ENCODE data around the gene VAMP8.
"Not testable (repeated sequence)": the region's sequence is repeated elsewhere in the genome, so short reads cannot be mapped to it uniquely, and the experiment has no call there.

Gene VAMP8

GRCh38 chr2:85579266-85579935, 2.0 kb downstream of the VAMP8 start:
- DNase-seq (ENCODE audit: low read depth) = no peak

- no peak for DNase-seq (ENCODE audit: low read depth)
Measured at GRCh38 chr2:85580206-85580605, 2.8 kb downstream of the VAMP8 start.

- no peak for DNase-seq (ENCODE audit: low read depth)
Measured at GRCh38 chr2:85582492-85582891, 5.1 kb downstream of the VAMP8 start.

GRCh38 chr2:85583667-85584353, 6.4 kb downstream of the VAMP8 start:
- DNase-seq (ENCODE audit: low read depth) = no peak

DNA sequence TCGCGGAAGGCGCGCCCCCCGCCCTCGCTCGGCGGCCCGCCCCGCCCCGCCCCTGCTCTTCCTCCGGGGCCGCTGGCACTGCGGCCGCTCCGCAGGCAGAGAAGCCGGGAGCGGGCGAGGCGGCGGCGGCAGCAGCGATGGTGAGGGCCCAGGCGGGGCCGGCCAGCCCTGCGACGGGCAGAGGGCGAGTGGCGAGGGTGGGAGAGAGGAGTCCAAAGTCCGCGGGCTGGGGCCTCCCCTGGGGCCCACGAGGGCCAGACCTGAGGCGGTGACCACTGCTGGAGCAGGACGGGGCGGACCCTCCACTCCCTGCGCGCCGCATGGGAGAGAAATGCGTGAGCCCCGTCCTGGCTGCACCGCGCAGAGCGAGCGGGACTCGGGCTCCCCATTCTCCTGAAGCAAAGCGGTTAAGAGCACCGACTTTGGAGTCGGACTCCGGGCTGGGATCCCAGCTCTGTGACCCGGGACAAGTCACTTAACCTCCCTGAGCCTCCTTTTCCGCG, 7.0 kb downstream of the VAMP8 start, which contains the start of gene VAMP5:
VAMP5 (plus strand) TSS at position 78 of the 503 bp plus-strand sequence; CDS start at position 138, 60 bp downstream.
- DNase-seq (ENCODE audit: low read depth) = no peak

DNA sequence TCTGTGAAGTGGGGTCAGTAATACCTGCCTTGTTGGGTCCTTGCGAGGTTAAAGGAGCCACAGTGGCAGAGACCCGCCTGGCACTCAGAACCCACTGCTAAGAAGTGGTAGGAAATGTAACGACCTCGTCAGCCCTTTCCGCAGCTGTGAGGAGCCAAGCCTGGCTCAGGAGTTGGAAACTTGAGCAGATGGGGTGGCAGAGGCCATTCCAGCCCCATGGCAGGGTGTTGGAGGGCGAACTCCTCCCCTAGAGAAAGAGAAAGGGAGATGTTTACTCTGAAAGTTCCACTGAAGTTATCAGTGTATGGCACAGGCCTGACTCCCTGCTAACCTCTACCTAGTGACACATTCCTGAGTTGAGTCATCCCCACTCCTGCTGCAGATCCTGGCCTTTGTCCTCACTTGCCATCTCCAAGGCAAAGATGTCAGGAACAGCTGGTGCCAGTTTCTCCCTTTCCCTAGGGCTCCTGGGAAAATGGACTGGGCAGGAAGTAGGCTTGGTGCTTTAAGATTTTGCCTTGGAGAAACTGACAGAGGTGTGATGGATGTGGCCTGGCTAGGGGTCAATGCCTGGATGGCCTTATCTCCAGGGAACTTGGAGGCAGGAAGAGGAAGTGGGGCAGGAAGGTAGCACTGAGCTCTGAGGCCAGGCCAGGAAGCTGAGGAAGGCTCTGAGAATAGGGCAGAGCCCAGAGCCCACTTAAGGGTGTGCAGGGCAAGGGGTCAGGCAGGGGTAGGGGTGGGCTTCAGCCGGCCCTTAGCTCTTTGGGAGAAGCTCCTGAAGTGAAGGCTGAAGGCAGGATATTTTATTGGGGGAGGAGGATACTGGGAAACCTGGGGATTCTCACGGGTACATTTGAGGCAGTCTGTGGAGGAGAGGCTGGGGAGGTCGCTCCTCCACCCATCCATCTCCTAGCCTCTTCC, 7.7 kb downstream of the VAMP8 start:
- no peak for DNase-seq (ENCODE audit: low read depth)

DNA sequence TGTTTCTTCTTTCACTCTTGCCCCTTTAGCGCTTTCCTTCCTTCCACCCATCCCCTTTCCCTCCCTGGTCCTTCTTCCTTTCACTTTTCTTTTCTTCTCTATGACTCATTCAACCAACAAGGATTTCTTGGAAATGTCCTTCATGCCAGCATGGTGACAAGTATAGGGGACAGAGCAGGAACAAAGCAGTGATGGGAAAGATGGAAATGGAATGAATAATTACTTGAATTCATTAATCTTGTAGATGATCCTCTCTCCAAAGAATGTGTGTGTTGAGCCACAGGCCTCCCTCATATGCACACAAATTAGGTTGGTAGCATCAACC, 8.4 kb downstream of the VAMP8 start:
- no peak for DNase-seq (ENCODE audit: low read depth)

DNA sequence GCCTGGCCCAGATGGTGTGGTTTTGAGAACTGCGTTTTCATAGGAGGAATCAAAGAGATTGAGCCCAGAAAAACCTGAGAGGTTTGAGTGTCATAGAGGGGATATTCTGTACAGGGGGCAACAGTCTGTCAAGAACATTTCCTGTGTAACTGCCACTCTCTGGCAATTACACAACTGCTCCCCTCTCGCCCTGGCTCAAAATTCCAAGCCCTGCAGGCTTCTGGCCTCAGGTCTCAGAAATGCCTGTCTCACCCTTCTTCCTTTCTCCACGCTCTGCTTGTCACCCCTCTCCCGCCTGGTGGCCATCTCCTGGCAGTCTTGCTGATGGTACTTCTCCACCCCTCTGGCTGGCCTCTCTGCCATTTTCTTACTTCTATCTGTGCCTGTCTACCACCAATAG, 10.8 kb downstream of the VAMP8 start:
- no peak for DNase-seq (ENCODE audit: low read depth)

- DNase-seq (ENCODE audit: low read depth) = no peak
Measured at GRCh38 chr2:85588645-85589044, 11.3 kb downstream of the VAMP8 start.

GRCh38 chr2:85589181-85589580, 11.8 kb downstream of the VAMP8 start:
- no peak for DNase-seq (ENCODE audit: low read depth)

GRCh38 chr2:85589982-85590791, 12.8 kb downstream of the VAMP8 start:
- DNase-seq (ENCODE audit: low read depth) = no peak

- DNase-seq (ENCODE audit: low read depth) = no peak
Measured at GRCh38 chr2:85590950-85591349, 13.6 kb downstream of the VAMP8 start.

DNA sequence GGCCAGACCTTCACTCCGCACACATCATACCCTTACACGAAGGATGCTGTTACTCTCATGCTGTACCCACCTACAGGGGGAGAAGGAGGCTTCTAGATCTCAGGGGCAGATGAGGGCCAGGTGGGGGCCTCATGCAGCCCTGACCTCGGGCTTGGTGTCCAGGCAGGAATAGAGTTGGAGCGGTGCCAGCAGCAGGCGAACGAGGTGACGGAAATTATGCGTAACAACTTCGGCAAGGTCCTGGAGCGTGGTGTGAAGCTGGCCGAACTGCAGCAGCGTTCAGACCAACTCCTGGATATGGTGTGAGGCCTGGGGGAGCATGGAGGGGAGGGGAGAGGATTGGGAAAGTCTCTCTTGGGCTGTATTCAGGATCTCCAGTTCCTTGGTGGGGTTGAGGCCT, 14.2 kb downstream of the VAMP8 start:
- DNase-seq (ENCODE audit: low read depth) = no peak

DNA sequence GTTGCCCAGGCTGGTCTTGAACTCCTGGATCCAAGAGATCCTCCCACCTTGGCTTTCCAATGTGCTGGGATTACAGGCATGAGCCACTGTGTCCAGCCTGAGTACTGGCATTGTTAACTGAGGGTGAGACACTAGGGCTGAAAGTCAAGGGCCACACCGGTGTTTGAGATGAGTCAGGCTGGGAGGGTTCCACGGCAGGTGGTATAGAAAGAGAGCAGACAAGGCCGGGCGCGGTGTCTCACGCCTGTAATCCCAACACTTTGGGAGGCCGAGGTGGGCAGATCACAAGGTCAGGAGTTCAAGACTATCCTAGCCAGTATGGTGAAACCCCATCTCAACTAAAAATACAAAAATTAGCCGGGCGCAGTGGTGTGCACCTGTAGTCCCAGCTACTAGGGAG, 14.9 kb downstream of the VAMP8 start:
- not testable (repeated sequence) for DNase-seq (ENCODE audit: low read depth)

GRCh38 chr2:85593023-85593422, 15.6 kb downstream of the VAMP8 start:
- no peak for DNase-seq (ENCODE audit: low read depth)

DNA sequence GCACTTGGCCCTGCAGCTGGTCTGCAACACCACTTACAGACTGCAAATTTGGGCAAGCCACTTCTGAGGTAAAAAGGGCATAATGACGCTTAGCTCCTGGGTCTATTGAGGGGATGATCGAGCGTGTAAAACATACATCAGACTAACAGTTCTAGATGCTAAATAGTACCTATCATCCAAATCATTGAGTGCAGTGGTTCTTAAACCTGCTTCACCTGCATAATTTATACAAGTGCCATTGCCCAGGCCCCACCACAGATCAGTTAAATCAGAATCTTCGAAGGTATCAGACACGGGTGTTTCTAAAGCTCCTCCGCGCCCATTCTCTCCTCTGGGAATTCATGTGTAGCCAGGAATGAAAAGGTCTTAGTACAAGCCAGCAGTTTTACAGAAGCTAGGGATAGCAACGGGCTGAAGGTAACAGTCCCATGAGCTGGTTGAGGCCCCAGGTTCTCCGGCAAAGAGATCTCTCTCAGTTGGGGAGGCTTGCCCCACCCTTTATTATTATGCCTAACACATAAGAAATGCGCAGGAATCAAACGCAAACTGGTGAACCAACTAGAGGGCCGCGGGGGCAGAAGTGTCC, 17.4 kb downstream of the VAMP8 start:
- DNase-seq (ENCODE audit: low read depth) = no peak

GRCh38 chr2:85595301-85596025, 18.1 kb downstream of the VAMP8 start, which contains the start of gene RNF181:
RNF181 (plus strand) TSS chr2:85595745; CDS start chr2:85595764, 19 bp downstream.
- DNase-seq (ENCODE audit: low read depth) = peak; percentile 85

DNA sequence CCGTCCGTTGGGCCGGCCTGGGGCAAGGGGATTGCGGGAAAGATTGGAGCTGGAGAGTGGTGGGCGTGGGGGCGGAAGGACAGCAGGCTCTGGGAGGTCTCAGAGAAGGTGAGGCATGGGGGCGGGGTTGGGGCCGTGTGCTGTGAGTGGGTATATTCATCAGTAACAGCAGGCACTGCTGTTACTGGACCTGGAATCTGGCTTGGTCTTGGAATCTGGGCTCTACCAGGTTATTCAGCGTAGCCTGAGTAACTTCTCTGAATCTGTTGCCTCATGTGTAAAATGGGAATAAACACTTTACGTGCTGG, 18.6 kb downstream of the VAMP8 start:
- no peak for DNase-seq (ENCODE audit: low read depth)

DNA sequence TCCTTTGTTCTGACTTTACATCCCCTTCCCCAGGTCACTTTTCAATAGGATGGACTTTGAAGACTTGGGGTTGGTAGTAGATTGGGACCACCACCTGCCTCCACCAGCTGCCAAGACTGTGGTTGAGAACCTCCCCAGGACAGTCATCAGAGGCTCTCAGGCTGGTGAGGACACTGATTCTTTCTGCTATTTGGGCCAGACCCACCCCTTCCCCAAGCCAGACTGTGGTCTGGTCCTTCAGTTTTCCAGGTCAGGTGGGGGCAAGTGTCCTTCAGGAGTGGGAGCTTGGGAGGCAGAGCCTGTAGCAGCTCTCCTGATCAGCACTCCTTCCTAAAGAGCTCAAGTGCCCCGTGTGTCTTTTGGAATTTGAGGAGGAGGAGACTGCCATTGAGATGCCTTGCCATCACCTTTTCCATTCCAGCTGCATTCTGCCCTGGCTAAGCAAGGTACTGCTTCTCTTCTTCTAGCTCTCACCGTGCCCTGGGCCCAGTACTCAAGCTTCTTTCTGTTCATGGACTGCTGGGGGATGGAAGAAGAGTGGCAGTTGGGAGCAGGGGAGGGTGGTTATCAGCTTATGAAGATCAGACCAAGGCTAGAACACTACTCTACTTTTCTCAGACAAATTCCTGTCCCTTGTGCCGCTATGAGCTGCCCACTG, 19.2 kb downstream of the VAMP8 start:
- DNase-seq (ENCODE audit: low read depth) = no peak

DNA sequence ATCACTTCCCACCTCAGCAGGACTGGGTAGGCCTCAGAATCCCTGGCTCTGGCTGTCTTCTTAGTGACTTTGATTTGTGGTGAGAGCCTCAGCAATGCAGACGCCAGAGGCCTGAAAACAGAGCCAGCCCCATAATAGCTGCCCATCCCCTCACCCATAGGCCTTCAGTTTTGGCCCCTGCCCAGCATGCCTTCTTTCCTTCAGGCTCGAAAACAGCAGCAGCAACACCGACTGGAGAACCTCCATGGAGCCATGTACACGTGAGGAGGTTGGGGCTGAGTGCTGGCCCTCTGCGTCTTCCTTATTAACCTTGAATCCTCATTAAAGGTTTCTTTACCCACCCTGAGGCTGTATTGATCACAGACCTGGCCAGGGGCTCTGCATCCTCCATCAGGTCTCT, 19.9 kb downstream of the VAMP8 start:
- no peak for DNase-seq (ENCODE audit: low read depth)

Measured in stimulated activated CD8-positive, alpha-beta memory T cell treated with anti-CD3 and anti-CD28 coated beads, Interleukin-12 subunit alpha, Interleukin-12 subunit beta, amount 100 ng/mL, for 1 hour (primary cell).